ENCODE results near the gene SET. TPM values are rescaled to one million over a fixed set of nuclear protein-coding genes. Genes with fewer than 3 reads are reported as not detected.
A peak's percentile ranks its signal among the peaks of the same experiment; 100 is the strongest.

The SET gene
- total and polyA plus RNA-seq, 2 of the 8 experiments (the other 6 are each of a cell fraction or from before 2014, with no cell fraction given): 466 to 1,345 TPM

- Histone ChIP-seq H3K9me3 (ENCODE audit: insufficient read depth in 2 of 2, low read depth in 1 of 2, low read length in 1 of 2) (no peaks in the 10 kb centered on the region), H3K4me3 (ENCODE audit: extremely low read depth in 1 of 4, insufficient read depth in 2 of 4, low read depth in 3 of 4, low read length in 4 of 4) (peak overlapping the region; percentile 30 to 90 (median 48)), H2BK5ac (ENCODE audit: low read depth, low read length) (peak overlapping the region; percentile 75; the same call in 1 of the 2 replicates), H4K91ac (replicated peaks; ENCODE audit: insufficient read length, low read length) (no peak overlapping the region), H2BK120ac (replicated peaks; ENCODE audit: low read depth, low read length) (no peak overlapping the region), H4K20me1 (replicated peaks in 1 of 2; ENCODE audit: control insufficient read depth in 1 of 2, insufficient read depth in 2 of 2, low read length in 2 of 2) (peaks cover 31 to 36% of the 10 kb centered on the region in 2 experiments), H3K79me2 (ENCODE audit: control insufficient read depth in 1 of 2, insufficient read depth in 2 of 2, low read length in 2 of 2) (peaks cover 40 to 75% of the 10 kb centered on the region in 2 experiments), H4K5ac (ENCODE audit: insufficient read length, low read depth, low read length) (peak overlapping the region; percentile 58), H3K4ac (replicated peaks; ENCODE audit: insufficient read length, low read depth, low read length) (no peak overlapping the region), H3K4me1 (replicated peaks in 1 of 4; ENCODE audit: control insufficient read depth in 3 of 4, insufficient read depth in 4 of 4, low read length in 3 of 4) (peaks cover 6 to 15% (median 8%) of the 10 kb centered on the region in 4 experiments; a peak in 6 of 7 replicates), H2BK12ac (ENCODE audit: low read depth, low read length) (no peak overlapping the region), H3K79me1 (ENCODE audit: low read depth, low read length) (peaks cover 8% of the 10 kb centered on the region; the same call in 1 of the 2 replicates), H3K36me3 (ENCODE audit: control insufficient read depth in 2 of 4, insufficient read depth in 4 of 4, low read length in 3 of 4) (peaks cover 18 to 60% (median 31%) of the 10 kb centered on the region in 4 experiments), H2AFZ (ENCODE audit: low read length) (no peak overlapping the region), H3K27me3 (replicated peaks in 1 of 4; ENCODE audit: control insufficient read depth in 3 of 4, extremely low read depth in 1 of 4, insufficient read depth in 3 of 4, low read length in 3 of 4) (no peaks in the 10 kb centered on the region), H3K18ac (ENCODE audit: extremely low read depth, low read length) (no peak overlapping the region; the same call in 1 of the 2 replicates), H2BK15ac (ENCODE audit: low read length) (no peak overlapping the region), H3K27ac (ENCODE audit: low read depth, low read length) (peak overlapping the region; percentile 86; the same call in 1 of the 2 replicates), H2AK5ac (ENCODE audit: low read depth, low read length) (no peak overlapping the region), H3K4me2 (ENCODE audit: insufficient read depth in 1 of 2, low read depth in 2 of 2, low read length in 2 of 2) (no peak overlapping the region; a peak in 1 of 4 replicates), H3K23me2 (ENCODE audit: low read depth, low read length) (peaks cover 24% of the 10 kb centered on the region), H4K8ac (ENCODE audit: extremely low read depth, insufficient read depth, low read length) (peak overlapping the region; percentile 77; the same call in 1 of the 2 replicates), H2BK20ac (ENCODE audit: low read length) (no peak overlapping the region), H3K14ac (ENCODE audit: insufficient read length) (no peak overlapping the region), H3K23ac (ENCODE audit: insufficient read length) (no peak overlapping the region), H3K56ac (replicated peaks; ENCODE audit: insufficient read length, low read depth, low read length) (no peak overlapping the region), H3K9ac (replicated peaks in 1 of 4; ENCODE audit: extremely low read depth in 1 of 4, low read depth in 3 of 4, low read length in 3 of 4) (peak overlapping the region; percentile 73 to 99 (median 78))
- DNase-seq (ENCODE audit: low read depth in 1 of 2, low spot score in 2 of 2) (no peak), FAIRE-seq (no peak)
- no CpG with 5 or more reads among the region's 80 CpGs for WGBS, 2 experiments (ENCODE audit: extremely low coverage in 1 of 2, insufficient coverage in 1 of 2, insufficient read length in 1 of 2, insufficient replicate concordance in 2 of 2, low coverage in 1 of 2, low lambda C conversion rate in 2 of 2, missing lambda C conversion rate in 1 of 2)
- POLR2A ChIA-PET (ENCODE audit: partially characterized antibody): interaction anchor here (0.9 to 46.1 kb wide), 11 partner anchors 6 to 392 kb away, joined by 3 to 1197 read pairs (median 6); partner anchors contain the start of genes DOLPP1, DYNC2I2, PKN3 and SET
- CTCF ChIA-PET (ENCODE audit: partially characterized antibody): interaction anchor here (1.8 kb wide), 2 partner anchors 16 to 55 kb away, joined by 4 to 5 read pairs; no protein-coding TSS in a partner anchor
- TF ChIP-seq SAP30 (IDR thresholded peaks at IDR 0.05; ENCODE audit: insufficient read depth, insufficient replicate concordance, low read length): no peak
- no peak for TF ChIP-seq SUZ12 (IDR thresholded peaks at IDR 0.05; ENCODE audit: low read length)
- TF ChIP-seq ATF2 (IDR thresholded peaks at IDR 0.05; ENCODE audit: low read length): no peak
- TF ChIP-seq POLR2A (IDR thresholded peaks at IDR 0.05; ENCODE audit: control extremely low read depth in 1 of 2, low read depth in 2 of 2, low read length in 2 of 2): peak in 1 of 2 experiments; percentile 57; a peak in 1 of 3 replicates
- TF ChIP-seq SIN3A (conservative IDR thresholded peaks at IDR 0.05 in 1 of 2, IDR thresholded peaks at IDR 0.05 in 1 of 2; ENCODE audit: low read depth in 1 of 2, low read length in 2 of 2): peak in 1 of 2 experiments; percentile 32; a peak in 1 of 4 replicates
- no peak for TF ChIP-seq SRF (IDR thresholded peaks at IDR 0.05; ENCODE audit: low read depth, low read length)
- no peak for TF ChIP-seq CEBPB (IDR thresholded peaks at IDR 0.05; ENCODE audit: low read depth, low read length)
- TF ChIP-seq PHF8 (conservative IDR thresholded peaks at IDR 0.05; ENCODE audit: low read depth, low read length): peak; percentile 65
- TF ChIP-seq CHD1 (IDR thresholded peaks at IDR 0.05; ENCODE audit: low read depth, low read length): no peak
- TF ChIP-seq YY1 (IDR thresholded peaks at IDR 0.05; ENCODE audit: low read depth, low read length): peak; percentile 49; the same call in 1 of the 2 replicates
- TF ChIP-seq SIRT6 (IDR thresholded peaks at IDR 0.05; ENCODE audit: low read length): no peak
Measured at GRCh38 chr9:128689293-128689774, 312 bp downstream of the SET start.

All from H1 (cell line).